AG04450 (cell line): Measurements from ENCODE around the gene ELOVL5. TPM values are rescaled to one million over a fixed set of nuclear protein-coding genes. Genes with fewer than 3 reads are reported as not detected.
A peak's percentile ranks its signal among the peaks of the same experiment; 100 is the strongest.

ENCODE experiments used
- CTCF ChIA-PET: fragments of 300-600, 350-600 bp; formaldehyde crosslinking; extraction: SDS; loops from one replicate; lab custom pipeline; 2022; ENCODE audit warnings: antibody characterized with exemption, inconsistent platforms; lab: Charles Lee
- POLR2A ChIA-PET: fragments of 350-600 bp; formaldehyde crosslinking; extraction: SDS; loops from one replicate; lab custom pipeline; 2021; ENCODE audit warnings: antibody characterized with exemption, inconsistent platforms; lab: Yijun Ruan, JAX
- DNase-seq: peaks from one replicate; pipeline ENCODE4 v3.0.0-alpha.2; 2011; ENCODE audit warnings: low read depth, low spot score
- H3K27ac ChIP-seq: one replicate; pipeline ENCODE4 v1.5.1; 2012; ENCODE audit warnings: low read depth, low read length, control low read depth
- H3K27me3 ChIP-seq: one replicate; pipeline ENCODE4 v1.6.0; 2012; ENCODE audit warnings: low read length; ENCODE audit not compliant: control insufficient read depth, insufficient read depth
- H3K4me3 ChIP-seq: 2 replicates; pipeline ENCODE4 v1.5.1; 2011; ENCODE audit warnings: mild to moderate bottlenecking, low read depth, low read length, control low read depth
- H3K9me3 ChIP-seq: 2 replicates; pipeline ENCODE4 v1.5.1; 2012; ENCODE audit warnings: low read length; ENCODE audit not compliant: control insufficient read depth, insufficient read depth
- CTCF ChIP-seq: IDR thresholded peaks from 2 replicates; pipeline ENCODE4 v1.5.1; 2011; ENCODE audit warnings: low read depth, low read length, control low read depth, inconsistent platforms
- polyA plus RNA-seq: library from polyadenylated mRNA; depleted of rRNA; stranded (reverse); fragments of >200 nt; gene quantifications from 2 replicates; pipeline ENCODE4 v1.2.3, GENCODE V29; 2011

Gene ELOVL5
- polyA plus RNA-seq, 1 experiment: 81.6 TPM

GRCh38 chr6:53282234-53282633 lies 66.5 kb downstream of the ELOVL5 start:
- DNase-seq: no peak
- POLR2A ChIA-PET: no interaction called here
- no peaks in the 10 kb centered on the region for H3K9me3 ChIP-seq
- H3K4me3 ChIP-seq: no peak overlapping the region
- CTCF ChIA-PET: no interaction called here
- H3K27ac ChIP-seq: no peak overlapping the region
- no peaks in the 10 kb centered on the region for H3K27me3 ChIP-seq
- TF ChIP-seq CTCF: no peak

GRCh38 chr6:53281518-53282215 lies 67.1 kb downstream of the ELOVL5 start:
- Histone ChIP-seq H3K9me3 (no peaks in the 10 kb centered on the region), H3K27ac (no peak overlapping the region), H3K4me3 (no peak overlapping the region), H3K27me3 (no peaks in the 10 kb centered on the region)
- no peak for DNase-seq
- POLR2A ChIA-PET: no interaction called here
- CTCF ChIA-PET: no interaction called here
- TF ChIP-seq CTCF: no peak

- CTCF ChIA-PET: interaction anchor here (1.1 to 1.3 kb wide), 2 partner anchors 10 to 14 kb away, joined by 3 read pairs; no protein-coding TSS in a partner anchor
- no peak for TF ChIP-seq CTCF
- POLR2A ChIA-PET: no interaction called here
- Histone ChIP-seq H3K4me3 (no peak overlapping the region), H3K27ac (no peak overlapping the region), H3K9me3 (no peaks in the 10 kb centered on the region), H3K27me3 (no peaks in the 10 kb centered on the region)
- DNase-seq: no peak
Observed at GRCh38 chr6:53280207-53280606, 68.5 kb downstream of the ELOVL5 start.

GRCh38 chr6:53279293-53279692 lies 69.5 kb downstream of the ELOVL5 start:
- Histone ChIP-seq H3K9me3 (no peaks in the 10 kb centered on the region), H3K4me3 (no peak overlapping the region), H3K27me3 (no peaks in the 10 kb centered on the region), H3K27ac (no peak overlapping the region)
- ChIA-PET CTCF (interaction anchor here (1.3 kb wide), 1 partner anchor 15 kb away, joined by 3 read pairs; no protein-coding TSS in a partner anchor), POLR2A (no interaction called here)
- no peak for TF ChIP-seq CTCF
- no peak for DNase-seq

- H3K27me3 ChIP-seq: no peaks in the 10 kb centered on the region
- no peak for DNase-seq
- peak; percentile 11; the same call in 1 of the 2 replicates for TF ChIP-seq CTCF
- CTCF ChIA-PET: interaction anchor here (0.9 to 1.6 kb wide), 4 partner anchors 21 to 211 kb away, joined by 3 to 5 read pairs (median 4); no protein-coding TSS in a partner anchor
- no peak overlapping the region for H3K27ac ChIP-seq
- POLR2A ChIA-PET: no interaction called here
- H3K4me3 ChIP-seq: no peak overlapping the region
- H3K9me3 ChIP-seq: no peaks in the 10 kb centered on the region
Observed at GRCh38 chr6:53273370-53273769, 75.4 kb downstream of the ELOVL5 start.
